HAP-1 (cell line): Measurements from ENCODE around the gene NLRP14.

ENCODE experiments used
- DNase-seq, 2 experiments: peaks; one replicate each; pipeline ENCODE4 v3.0.0-alpha.2; 2016 to 2020; ENCODE audit warnings: low spot score in 2 of 2
- H3K27me3 ChIP-seq: fragments of 250-450 bp; sonication (Bioruptor Pico); 2 replicates; pipeline ENCODE4 v1.5.1; 2020; ENCODE audit warnings: low read depth, mild to moderate bottlenecking, moderate library complexity
- H3K36me3 ChIP-seq: fragments of 250-450 bp; sonication (Bioruptor Pico); replicated peaks from 2 replicates; pipeline ENCODE4 v1.5.1; 2020; ENCODE audit warnings: mild to moderate bottlenecking
- H3K4me1 ChIP-seq: fragments of 250-450 bp; sonication (Bioruptor Pico); 2 replicates; pipeline ENCODE4 v1.5.1; 2020; ENCODE audit warnings: mild to moderate bottlenecking
- H3K4me3 ChIP-seq: fragments of 250-450 bp; sonication (Bioruptor Pico); 2 replicates; pipeline ENCODE4 v1.5.1; 2020; ENCODE audit warnings: mild to moderate bottlenecking, moderate library complexity
- H3K9me3 ChIP-seq: fragments of 250-450 bp; sonication (Bioruptor Pico); 2 replicates; pipeline ENCODE4 v1.5.1; 2020; ENCODE audit warnings: mild to moderate bottlenecking, moderate library complexity
- in situ Hi-C: fragments of 300-500 bp; cut with MboI; formaldehyde crosslinking; loops from 3 replicates; pipeline ENCODE4 v1.14.3; 2020; ENCODE audit warnings: low sequenced_read_pairs, inconsistent platforms, mixed read lengths

The NLRP14 gene

GRCh38 chr11:7020183-7020917, at the start of gene NLRP14, which contains the start of gene ZNF214:
TSS of gene NLRP14 (plus strand) at chr11:7020479. CDS start at chr11:7038587, 18,108 bp downstream.
TSS of gene ZNF214 (minus strand) at chr11:7020346. CDS start at chr11:7002835, 17,511 bp downstream.
- Histone ChIP-seq H3K9me3 (no peaks in the 10 kb centered on the region), H3K36me3 (no peaks in the 10 kb centered on the region), H3K4me3 (peak within 1 kb of the TSS; percentile 42), H3K27me3 (peaks cover 4% of the 10 kb centered on the region; the same call in 1 of the 2 replicates), H3K4me1 (peaks cover 12% of the 10 kb centered on the region)
- in situ Hi-C loops = no loop called here
- peak; percentile 63 to 90 for DNase-seq

GRCh38 chr11:6979365-6979764, 40.9 kb upstream of the NLRP14 start:
- no peaks in the 10 kb centered on the region for H3K9me3 ChIP-seq
- H3K27me3 ChIP-seq = no peaks in the 10 kb centered on the region
- in situ Hi-C loops = no loop called here
- no peaks in the 10 kb centered on the region for H3K4me1 ChIP-seq
- no peaks in the 10 kb centered on the region for H3K36me3 ChIP-seq
- H3K4me3 ChIP-seq = no peak overlapping the region
- DNase-seq = no peak

GRCh38 chr11:6986487-6986886, 33.8 kb upstream of the NLRP14 start:
- no peaks in the 10 kb centered on the region for H3K4me1 ChIP-seq
- no peaks in the 10 kb centered on the region for H3K9me3 ChIP-seq
- H3K4me3 ChIP-seq = no peak overlapping the region
- no peaks in the 10 kb centered on the region for H3K27me3 ChIP-seq
- in situ Hi-C loops = no loop called here
- H3K36me3 ChIP-seq = no peaks in the 10 kb centered on the region
- DNase-seq = no peak

- H3K4me1 ChIP-seq = no peaks in the 10 kb centered on the region
- H3K27me3 ChIP-seq = no peaks in the 10 kb centered on the region
- in situ Hi-C loops = no loop called here
- no peak for DNase-seq
- no peak overlapping the region for H3K4me3 ChIP-seq
- no peaks in the 10 kb centered on the region for H3K36me3 ChIP-seq
- H3K9me3 ChIP-seq = no peaks in the 10 kb centered on the region
These were observed 31.8 kb upstream of the NLRP14 start for GRCh38 chr11:6988506-6988905.

- H3K36me3 ChIP-seq = no peaks in the 10 kb centered on the region
- no peak overlapping the region for H3K4me3 ChIP-seq
- H3K4me1 ChIP-seq = no peaks in the 10 kb centered on the region
- no peak for DNase-seq
- no peaks in the 10 kb centered on the region for H3K9me3 ChIP-seq
- in situ Hi-C loops = no loop called here
- no peaks in the 10 kb centered on the region for H3K27me3 ChIP-seq
These were observed 29.1 kb upstream of the NLRP14 start for GRCh38 chr11:6991227-6991626.

- no peaks in the 10 kb centered on the region for H3K4me1 ChIP-seq
- H3K9me3 ChIP-seq = no peaks in the 10 kb centered on the region
- H3K36me3 ChIP-seq = no peaks in the 10 kb centered on the region
- DNase-seq = no peak
- in situ Hi-C loops = no loop called here
- H3K27me3 ChIP-seq = no peaks in the 10 kb centered on the region
- H3K4me3 ChIP-seq = no peak overlapping the region
These were observed 28.3 kb upstream of the NLRP14 start for GRCh38 chr11:6992026-6992425.

GRCh38 chr11:6992457-6993417, 27.5 kb upstream of the NLRP14 start:
- Histone ChIP-seq H3K4me1 (no peaks in the 10 kb centered on the region), H3K4me3 (no peak overlapping the region), H3K9me3 (no peaks in the 10 kb centered on the region), H3K27me3 (no peaks in the 10 kb centered on the region), H3K36me3 (no peaks in the 10 kb centered on the region)
- in situ Hi-C loops = no loop called here
- DNase-seq = no peak

GRCh38 chr11:6995703-6996102, 24.6 kb upstream of the NLRP14 start:
- no peak for DNase-seq
- H3K27me3 ChIP-seq = no peaks in the 10 kb centered on the region
- no peak overlapping the region for H3K4me3 ChIP-seq
- no peaks in the 10 kb centered on the region for H3K9me3 ChIP-seq
- no peaks in the 10 kb centered on the region for H3K36me3 ChIP-seq
- in situ Hi-C loops = no loop called here
- no peaks in the 10 kb centered on the region for H3K4me1 ChIP-seq

GRCh38 chr11:7004482-7004881, 15.8 kb upstream of the NLRP14 start:
- Histone ChIP-seq H3K4me1 (no peaks in the 10 kb centered on the region), H3K27me3 (no peaks in the 10 kb centered on the region), H3K9me3 (no peaks in the 10 kb centered on the region), H3K36me3 (no peaks in the 10 kb centered on the region), H3K4me3 (no peak overlapping the region)
- in situ Hi-C loops = no loop called here
- no peak for DNase-seq

GRCh38 chr11:7014118-7014517, 6.2 kb upstream of the NLRP14 start:
- Histone ChIP-seq H3K27me3 (no peaks in the 10 kb centered on the region), H3K36me3 (no peaks in the 10 kb centered on the region), H3K9me3 (no peaks in the 10 kb centered on the region), H3K4me3 (no peak overlapping the region), H3K4me1 (peaks cover 6% of the 10 kb centered on the region)
- no peak for DNase-seq
- in situ Hi-C loops = no loop called here

- DNase-seq = no peak
- Histone ChIP-seq H3K4me1 (peaks cover 7% of the 10 kb centered on the region), H3K36me3 (no peaks in the 10 kb centered on the region), H3K4me3 (no peak overlapping the region), H3K9me3 (no peaks in the 10 kb centered on the region), H3K27me3 (no peaks in the 10 kb centered on the region)
- in situ Hi-C loops = no loop called here
These were observed 4.3 kb upstream of the NLRP14 start for GRCh38 chr11:7016011-7016410.

GRCh38 chr11:7019500-7020182, 638 bp upstream of the NLRP14 start:
- Histone ChIP-seq H3K9me3 (no peaks in the 10 kb centered on the region), H3K36me3 (no peaks in the 10 kb centered on the region), H3K27me3 (peaks cover 4% of the 10 kb centered on the region; the same call in 1 of the 2 replicates), H3K4me1 (peaks cover 12% of the 10 kb centered on the region), H3K4me3 (peak overlapping the region; percentile 42)
- DNase-seq = peak in 1 of 2 experiments; percentile 14
- in situ Hi-C loops = no loop called here

- Histone ChIP-seq H3K9me3 (no peaks in the 10 kb centered on the region), H3K36me3 (no peaks in the 10 kb centered on the region), H3K4me3 (no peak overlapping the region), H3K4me1 (peaks cover 9% of the 10 kb centered on the region; the same call in 1 of the 2 replicates), H3K27me3 (peaks cover 4% of the 10 kb centered on the region; the same call in 1 of the 2 replicates)
- in situ Hi-C loops = no loop called here
- peak; percentile 12 to 16 for DNase-seq
These were observed 1.0 kb downstream of the NLRP14 start for GRCh38 chr11:7021318-7021717.
